ENCODE data around the gene YAP1.

The YAP1 gene

DNA sequence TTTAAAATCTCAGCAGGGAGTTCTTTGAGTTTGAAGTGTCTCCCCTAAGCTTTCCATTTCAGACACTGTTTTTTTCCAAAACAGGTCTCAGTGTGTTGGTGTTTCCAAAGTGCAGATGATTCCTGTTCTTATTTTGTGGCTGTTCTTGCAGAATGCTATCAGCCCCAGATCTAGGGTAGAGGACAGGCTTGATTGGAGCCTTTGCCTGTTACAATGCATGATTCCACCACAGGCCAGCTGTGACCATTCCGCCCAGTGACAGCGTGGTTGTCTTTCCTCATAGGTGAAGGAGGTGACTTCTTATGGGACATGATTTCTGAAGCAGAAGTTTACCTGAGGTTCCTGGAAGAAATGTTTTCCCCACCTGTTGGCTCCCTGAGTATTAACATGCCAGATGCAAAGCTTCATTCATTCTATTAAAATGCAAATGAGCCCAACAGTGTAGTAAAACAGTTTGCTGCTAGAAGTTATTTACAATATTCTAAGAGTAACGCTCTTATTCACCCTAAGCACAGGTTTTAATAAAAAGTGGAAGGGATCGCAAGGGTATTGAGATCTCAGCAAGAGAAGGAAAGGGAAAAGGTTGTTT is 170.1 kb downstream of the YAP1 start:
- TF ChIP-seq, protein P1, sequence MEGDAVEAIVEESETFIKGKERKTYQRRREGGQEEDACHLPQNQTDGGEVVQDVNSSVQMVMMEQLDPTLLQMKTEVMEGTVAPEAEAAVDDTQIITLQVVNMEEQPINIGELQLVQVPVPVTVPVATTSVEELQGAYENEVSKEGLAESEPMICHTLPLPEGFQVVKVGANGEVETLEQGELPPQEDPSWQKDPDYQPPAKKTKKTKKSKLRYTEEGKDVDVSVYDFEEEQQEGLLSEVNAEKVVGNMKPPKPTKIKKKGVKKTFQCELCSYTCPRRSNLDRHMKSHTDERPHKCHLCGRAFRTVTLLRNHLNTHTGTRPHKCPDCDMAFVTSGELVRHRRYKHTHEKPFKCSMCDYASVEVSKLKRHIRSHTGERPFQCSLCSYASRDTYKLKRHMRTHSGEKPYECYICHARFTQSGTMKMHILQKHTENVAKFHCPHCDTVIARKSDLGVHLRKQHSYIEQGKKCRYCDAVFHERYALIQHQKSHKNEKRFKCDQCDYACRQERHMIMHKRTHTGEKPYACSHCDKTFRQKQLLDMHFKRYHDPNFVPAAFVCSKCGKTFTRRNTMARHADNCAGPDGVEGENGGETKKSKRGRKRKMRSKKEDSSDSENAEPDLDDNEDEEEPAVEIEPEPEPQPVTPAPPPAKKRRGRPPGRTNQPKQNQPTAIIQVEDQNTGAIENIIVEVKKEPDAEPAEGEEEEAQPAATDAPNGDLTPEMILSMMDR (IDR thresholded peaks at IDR 0.05; ENCODE audit: insufficient read depth, low read length, missing control alignments), result no peak
- ChIA-PET CTCF (interaction anchor here (0.7 to 7.4 kb wide), 5 partner anchors 7 to 323 kb away, joined by 3 to 54 read pairs (median 10); no protein-coding TSS in a partner anchor), POLR2A (no interaction called here)
- no peak for DNase-seq (ENCODE audit: low read depth, low spot score)
- no peak overlapping the region for H3K4me3 ChIP-seq (ENCODE audit: low read depth, low read length)
